Dermis microvascular lymphatic vessel endothelial cell (primary cell): Measurements from ENCODE around the gene ZDHHC14. TPM values are rescaled to one million over a fixed set of nuclear protein-coding genes. Genes with fewer than 3 reads are reported as not detected.
A peak's percentile ranks its signal among the peaks of the same experiment; 100 is the strongest.

ENCODE experiments used
- DNase-seq, 2 donors: peaks; one replicate each; pipeline versions ENCODE4 v3.0.0 to v3.0.0-alpha.2; 2010; ENCODE audit warnings: low read depth in 2 of 2
- total RNA-seq: library from RNA; depleted of rRNA; stranded (reverse); fragments of >200 nt; gene quantifications from 2 replicates; pipeline ENCODE4 v1.2.1, GENCODE V29; 2014

ZDHHC14 gene
- total RNA-seq, 1 donor from 2014 or later, result 19.5 TPM

- no peak for DNase-seq
Observed at GRCh38 chr6:157642736-157643135, 261.7 kb downstream of the ZDHHC14 start.

DNA sequence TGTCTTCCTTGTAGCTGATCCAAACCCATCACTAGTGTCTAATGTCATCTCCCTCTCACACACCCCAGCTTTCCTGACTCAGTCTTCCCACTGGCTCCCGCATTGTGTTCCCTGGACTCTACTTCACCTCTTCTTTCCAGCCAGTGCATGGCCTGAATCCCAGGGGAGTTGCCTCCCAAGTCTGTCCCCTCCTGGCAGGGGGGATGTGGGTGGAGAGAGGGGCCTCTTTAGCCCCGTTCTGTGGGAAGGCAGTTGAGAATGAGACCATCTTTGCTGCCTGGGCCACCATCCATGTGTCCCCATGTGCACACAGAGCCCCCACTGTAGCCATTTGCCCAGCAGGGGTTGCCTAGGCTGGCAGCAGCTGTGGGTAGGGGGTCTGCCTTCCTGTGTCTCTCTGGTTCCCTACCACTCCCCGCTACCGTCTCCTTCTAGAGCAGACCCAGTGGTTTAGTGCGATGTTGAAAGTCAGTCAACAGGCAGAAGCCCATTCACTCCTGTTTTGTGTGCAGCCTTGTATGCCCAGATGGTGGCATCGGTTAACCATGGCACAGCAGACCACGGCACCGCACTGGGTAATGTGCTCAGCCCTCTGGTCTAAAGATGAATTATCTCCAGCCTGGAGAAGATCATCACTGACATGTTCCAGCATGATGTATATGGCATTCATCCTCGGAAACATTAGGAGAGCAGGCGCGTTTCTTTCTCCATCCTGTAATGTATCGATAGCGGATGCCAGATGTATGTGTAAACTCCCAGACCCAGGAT is 263.2 kb downstream of the ZDHHC14 start:
- DNase-seq, result peak in 1 of 2 donors; percentile 27

GRCh38 chr6:157645201-157645795 is 264.3 kb downstream of the ZDHHC14 start:
- peak in 1 of 2 donors; percentile 51 for DNase-seq

GRCh38 chr6:157646012-157646411 is 265.0 kb downstream of the ZDHHC14 start:
- no peak for DNase-seq

GRCh38 chr6:157647261-157647915 is 266.4 kb downstream of the ZDHHC14 start:
- DNase-seq, result peak in 1 of 2 donors; percentile 34

- DNase-seq, result peak in 1 of 2 donors; percentile 13
Observed at GRCh38 chr6:157648561-157648960, 267.6 kb downstream of the ZDHHC14 start.

- no peak for DNase-seq
Observed at GRCh38 chr6:157649311-157650260, 268.6 kb downstream of the ZDHHC14 start.

DNA sequence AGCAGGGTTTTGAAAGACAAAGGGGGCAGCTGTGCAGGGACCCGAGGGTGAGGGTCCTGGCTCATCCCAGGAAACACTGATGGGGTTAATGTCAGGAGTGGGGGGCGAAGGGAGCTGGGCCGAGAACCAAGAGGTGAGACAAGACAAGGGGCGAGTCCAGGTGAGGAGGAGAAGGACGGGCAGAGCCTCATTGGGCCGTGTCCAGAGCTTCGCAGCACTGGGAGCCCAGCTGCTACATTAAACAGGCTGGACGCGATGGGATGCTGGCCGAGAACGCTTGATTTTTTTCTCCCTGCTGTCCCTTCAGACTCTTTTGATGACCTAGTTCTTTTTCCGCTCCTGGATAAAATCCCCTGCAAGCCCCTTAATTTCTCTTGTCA is 269.3 kb downstream of the ZDHHC14 start:
- no peak for DNase-seq

GRCh38 chr6:157650801-157651200 is 269.8 kb downstream of the ZDHHC14 start:
- no peak for DNase-seq

DNA sequence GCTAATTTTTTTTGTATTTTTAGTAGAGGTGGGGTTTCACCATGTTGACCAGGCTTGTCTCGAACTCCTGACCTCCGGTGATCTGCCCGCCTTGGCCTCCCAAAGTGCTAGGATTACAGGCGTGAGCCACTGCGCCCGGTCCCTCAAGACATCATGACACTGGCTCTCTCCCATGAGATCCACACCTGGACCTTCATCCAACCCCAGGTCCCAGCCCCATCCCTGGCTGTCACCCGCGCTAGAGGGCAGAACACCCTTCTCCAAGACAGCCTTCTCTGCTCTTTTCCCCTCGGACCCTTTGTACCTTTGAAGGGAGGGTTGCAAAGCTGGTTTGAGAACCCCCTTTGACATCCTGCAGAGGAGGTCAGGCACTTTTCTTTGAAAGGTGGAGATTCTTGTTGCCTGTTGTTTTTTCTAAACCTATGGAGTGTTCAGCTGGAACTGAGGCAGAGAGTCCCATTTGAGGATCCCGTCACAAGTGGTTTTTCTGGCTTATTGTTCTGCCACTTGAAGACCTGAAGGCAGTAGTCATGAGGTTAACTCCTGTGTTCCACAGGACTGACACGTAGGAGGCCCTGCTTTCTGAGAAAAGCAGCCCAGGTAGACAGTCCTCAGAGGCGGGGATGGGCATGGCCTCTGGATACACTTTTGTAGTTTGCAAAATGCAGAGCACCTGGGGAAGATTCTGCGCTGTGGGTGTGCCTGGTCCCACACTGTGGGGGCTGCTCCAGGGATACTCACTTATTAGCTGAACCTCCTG is 270.9 kb downstream of the ZDHHC14 start:
- no peak for DNase-seq

- no peak for DNase-seq
Observed at GRCh38 chr6:157652601-157653363, 271.8 kb downstream of the ZDHHC14 start.

DNA sequence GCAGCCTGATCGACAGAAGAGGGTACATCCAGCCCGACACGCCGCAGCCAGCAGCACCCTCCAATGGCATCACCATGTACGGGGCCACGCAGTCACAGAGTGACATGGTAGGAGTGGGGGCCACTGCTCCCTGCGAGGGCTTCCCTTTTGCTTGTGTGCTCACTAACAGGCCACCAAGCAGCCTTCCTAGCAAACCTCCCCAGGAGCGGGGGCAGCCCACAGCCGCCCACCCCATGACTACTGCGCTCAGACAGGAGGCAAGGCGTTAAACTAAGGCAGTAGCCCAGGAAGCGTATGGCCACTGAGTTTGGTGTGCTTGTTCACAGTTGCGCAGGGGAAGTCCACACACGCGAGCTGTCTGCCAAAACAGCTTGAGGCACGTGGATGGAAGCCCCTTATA is 272.5 kb downstream of the ZDHHC14 start:
- no peak for DNase-seq

DNA sequence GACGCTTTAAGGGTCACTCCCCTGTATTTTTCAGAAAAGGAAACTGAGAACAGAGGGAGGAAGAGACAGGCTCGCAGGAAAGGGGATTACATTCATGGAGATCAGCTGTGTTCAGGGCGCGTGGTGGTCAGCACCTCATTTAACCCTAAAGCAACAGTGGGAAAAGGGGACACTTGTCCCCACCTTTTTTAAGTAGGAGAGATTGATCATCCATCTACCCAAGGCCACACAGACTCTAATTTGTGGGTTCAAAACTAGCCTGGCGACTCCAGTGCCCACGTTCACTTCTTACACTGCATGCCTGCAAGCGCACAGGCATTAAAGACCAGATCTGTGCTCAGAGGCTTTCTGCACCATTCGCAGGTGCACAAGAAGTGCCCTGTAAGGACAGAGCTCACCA is 274.1 kb downstream of the ZDHHC14 start:
- no peak for DNase-seq

- no peak for DNase-seq
Observed at GRCh38 chr6:157656437-157656997, 275.5 kb downstream of the ZDHHC14 start.

DNA sequence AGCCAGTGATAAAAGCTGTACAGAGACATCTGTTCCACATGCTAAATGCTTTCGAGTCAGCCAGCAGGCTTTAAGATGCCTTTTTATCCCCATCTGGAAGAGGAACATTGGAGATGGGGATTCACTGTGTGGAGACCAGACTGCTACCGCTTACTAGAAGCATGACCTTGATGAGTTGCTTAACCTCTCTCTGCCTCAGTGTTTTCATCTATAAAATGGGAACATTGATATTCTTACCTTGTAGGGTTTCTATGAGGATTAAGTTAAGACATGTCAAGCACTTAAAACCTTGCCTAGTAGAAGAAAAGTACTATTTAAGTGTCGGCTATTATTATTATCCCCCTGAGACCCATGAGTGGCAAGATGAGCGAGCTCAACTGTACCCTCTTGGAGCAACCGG is 276.8 kb downstream of the ZDHHC14 start:
- DNase-seq, result no peak

GRCh38 chr6:157658301-157658700 is 277.3 kb downstream of the ZDHHC14 start:
- DNase-seq, result no peak

DNA sequence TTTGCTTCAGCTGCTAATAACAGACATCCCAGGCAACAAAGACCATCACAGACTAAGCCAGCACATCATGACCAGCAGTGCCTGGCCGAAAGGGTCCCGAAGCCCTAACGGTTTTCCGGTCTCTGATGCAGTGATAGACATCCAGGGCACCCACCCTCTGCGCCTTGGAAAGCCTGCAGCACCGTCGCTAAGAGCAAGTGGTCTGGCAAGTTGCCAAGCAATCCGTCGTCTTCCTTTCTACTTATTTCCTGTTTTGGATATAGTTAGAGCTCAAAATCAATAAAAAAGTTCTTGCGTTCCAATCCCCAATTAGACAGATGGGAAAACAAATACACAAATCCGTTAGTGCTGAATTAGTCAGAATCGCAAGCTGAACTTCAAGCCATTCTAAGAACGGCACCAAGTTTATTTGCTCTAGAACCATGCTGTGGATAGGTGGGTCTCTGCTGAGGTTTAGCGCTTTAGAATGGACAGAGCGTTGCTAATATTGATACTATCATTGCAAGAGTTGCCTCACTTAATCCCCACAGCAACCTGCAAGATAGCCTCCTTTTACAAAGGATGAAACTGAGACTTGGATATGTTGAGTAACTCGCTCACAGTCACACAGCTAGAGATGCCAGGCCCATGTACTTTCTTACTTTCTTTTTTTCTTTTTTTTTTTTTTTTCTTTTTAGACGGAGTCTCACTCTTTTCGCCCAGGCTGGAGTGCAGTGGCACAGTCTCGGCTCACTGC is 278.7 kb downstream of the ZDHHC14 start:
- DNase-seq, result peak in 1 of 2 donors; percentile 75

DNA sequence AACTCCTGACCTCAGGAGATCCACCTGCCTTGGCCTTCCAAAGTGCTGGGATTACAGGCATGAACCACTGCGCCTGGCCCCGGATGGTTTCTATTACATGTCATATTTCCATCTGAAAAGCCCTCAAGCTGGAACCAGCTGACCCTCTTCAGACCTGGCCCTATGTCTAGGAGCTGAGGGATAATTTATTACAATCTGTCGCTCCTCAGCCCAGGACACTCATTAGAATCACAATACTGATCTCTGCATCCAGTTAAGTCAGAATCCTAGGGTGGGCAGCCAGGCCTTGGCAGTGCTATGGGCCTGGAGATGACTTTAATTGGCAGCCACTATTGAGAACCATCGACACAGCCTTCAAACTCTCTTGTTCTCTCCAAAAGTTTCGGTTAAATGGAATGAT is 279.4 kb downstream of the ZDHHC14 start:
- DNase-seq, result no peak

GRCh38 chr6:157661652-157662051 is 280.7 kb downstream of the ZDHHC14 start:
- no peak for DNase-seq
